NCI-H2196 (cell line): ENCODE measurements around the gene MREG.
A peak's percentile ranks its signal among the peaks of the same experiment; 100 is the strongest.
"Not testable (repeated sequence)": the region's sequence is repeated elsewhere in the genome, so short reads cannot be mapped to it uniquely, and the experiment has no call there.

Experiments
- DNase-seq: peaks from one replicate; lab custom pipeline; 2025; ENCODE audit not compliant: unreplicated experiment; lab: John Stamatoyannopoulos, UW

The MREG gene

DNA sequence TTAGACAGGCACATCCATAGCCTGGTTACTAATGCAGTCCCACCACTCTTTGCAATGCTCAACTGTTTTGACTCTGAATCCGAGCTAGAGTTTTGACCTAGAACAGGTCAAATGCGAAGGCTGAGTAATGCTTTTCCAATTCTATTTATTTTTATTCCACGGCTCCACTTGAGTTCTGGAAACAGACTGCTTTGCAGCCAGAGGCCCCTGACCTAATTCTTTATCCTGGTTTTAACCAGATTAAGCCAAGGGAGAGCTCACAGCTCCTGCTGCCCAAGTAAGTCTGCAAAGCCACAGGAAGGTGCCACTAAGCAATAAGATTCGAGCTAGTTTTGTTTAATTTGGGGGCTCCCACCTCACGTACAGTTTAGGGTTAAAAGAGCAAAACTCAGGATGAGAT, 51.4 kb downstream of the MREG start:
- no peak for DNase-seq

DNA sequence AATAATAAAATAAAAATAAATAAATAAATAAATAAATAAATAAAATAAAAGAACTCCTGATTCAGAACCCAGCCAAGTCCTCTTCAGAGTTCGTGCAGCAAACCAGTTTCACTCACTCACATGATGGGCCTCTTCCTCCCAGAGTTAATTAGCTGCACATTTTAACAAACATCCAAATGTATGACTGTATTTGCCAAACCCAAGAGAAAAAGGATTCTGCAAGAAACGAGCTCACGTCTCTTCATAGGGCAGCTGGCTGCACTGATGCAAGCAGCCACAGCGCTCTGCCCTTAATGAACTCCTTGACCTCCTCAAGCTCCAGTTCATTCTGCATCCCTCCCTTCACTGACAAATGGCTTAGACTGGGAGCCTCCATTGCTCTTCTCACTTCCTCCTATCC, 55.1 kb downstream of the MREG start:
- no peak for DNase-seq

DNA sequence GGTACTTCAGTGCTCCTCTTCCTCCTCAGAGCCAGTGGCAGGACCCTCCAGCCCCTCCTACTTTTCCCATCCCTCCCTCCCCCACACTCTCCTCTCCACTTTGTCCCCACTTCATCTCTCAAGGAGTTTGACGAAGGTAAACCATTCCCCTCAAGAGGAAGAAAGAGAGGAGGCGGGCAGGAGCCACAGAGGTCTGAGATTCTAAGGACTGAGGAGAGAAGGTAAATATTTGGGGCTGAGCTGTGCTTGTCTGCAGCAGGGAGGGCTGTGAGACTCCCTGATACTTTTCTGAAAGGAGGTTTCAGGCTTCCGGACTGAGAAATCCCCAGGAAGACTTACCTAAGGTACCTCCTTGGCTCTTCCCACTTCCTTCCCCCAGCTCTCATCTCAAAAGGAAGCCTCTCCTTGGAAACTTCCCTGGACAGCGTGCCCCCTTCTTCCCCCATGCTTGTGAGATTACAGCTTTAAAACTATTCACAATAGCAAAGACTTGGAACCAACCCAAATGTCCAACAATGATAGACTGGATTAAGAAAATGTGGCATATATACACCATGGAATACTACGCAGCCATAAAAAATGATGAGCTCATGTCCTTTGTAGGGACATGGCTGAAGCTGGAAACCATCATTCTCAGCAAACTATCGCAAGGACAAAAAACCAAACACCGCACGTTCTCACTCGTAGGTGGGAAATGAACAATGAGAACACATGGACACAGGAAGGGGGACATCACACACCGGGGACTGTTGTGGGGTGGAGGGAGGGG, 55.8 kb downstream of the MREG start:
- DNase-seq = not testable (repeated sequence)

DNA sequence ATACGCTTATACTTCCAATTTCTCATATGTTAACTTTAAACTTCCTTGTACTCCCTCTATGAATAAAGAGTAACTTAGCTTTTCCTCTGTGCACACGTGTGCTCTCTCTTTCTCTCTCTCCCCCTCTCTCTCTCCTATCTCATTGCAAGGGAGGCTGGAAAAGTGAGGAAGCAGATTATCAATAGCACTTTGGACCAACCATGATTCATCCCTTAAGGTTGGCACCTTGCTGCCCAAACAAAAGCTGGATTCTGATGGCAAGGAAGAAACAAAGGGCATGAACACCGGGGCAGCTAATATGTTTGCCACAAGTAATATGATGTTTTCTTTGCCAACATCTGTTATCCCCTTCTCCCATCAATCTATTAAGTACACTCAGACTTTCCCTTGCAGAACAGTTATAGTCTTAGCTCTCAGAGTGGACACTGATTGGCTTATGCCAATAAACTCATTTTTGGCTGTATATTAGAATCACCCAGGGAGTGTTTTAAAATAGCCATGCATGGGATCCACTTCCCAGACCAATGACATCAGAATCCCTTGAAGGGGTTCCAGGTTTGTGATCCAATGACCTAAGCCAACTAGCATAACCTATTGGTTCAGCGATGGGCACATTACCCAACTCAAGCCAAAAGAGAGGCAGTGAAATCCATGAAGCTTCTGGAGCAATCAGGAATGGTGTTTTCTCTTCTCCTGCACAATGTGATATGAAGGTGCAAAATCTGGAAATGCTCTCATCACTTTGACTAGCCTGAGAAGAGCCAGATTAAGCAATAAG, 60.3 kb downstream of the MREG start:
- DNase-seq = no peak

DNA sequence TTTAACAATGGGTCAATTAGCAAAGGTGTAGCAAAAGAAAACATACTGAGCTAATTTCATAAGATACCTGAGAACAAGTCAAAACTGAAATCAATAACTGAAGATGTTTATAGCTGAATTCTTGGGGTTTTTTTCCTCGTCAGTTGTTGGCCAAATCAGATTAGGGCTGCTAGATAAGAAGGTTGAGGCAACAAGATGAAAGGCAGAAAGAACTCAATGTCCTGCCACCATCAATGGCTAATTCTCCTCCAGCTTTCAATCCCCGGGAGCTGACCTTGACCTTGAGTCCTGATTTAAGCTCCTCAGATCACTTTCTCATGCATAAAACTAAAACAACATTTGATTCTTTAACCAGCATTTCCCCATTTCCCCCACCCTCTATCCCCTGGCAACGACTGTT, 61.8 kb downstream of the MREG start:
- no peak for DNase-seq

DNA sequence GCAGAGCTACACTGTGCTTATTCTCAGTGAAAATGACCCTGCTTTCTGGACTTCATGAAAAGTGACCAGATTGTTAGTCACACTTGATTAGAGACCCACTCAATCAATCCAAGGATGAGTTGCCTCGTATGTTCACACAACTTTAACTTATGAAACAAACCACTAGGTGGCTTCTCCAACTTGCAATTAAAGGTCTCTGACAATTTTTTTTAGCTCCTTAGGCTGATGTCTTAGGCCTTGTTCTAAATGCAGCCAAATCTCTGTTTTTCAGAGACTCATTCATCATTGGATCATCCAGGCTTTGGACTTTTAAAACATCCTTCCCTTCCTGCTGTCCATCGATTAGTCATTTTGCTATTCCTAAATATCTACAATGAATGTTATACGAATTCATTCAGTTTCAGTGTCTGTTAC, 63.4 kb downstream of the MREG start:
- DNase-seq = peak; percentile 25

DNA sequence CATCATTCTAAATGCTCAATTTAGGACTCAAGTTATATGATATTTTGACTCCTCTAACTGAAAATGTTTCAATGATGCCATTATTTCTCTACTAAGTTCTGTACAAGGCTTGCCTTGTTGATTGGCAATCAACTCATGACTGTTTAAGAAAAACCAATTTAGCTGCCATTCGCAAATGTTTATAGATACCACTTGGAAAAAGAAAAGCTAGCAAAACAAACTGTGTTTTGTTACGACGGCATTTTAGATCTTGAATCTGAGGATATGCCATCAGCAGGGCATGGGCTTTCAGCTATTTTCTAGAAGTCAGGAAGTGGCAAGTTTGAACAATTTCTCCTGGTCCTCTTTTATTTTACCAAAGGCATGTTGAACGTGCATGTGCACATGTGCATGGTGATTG, 65.3 kb downstream of the MREG start:
- no peak for DNase-seq

DNA sequence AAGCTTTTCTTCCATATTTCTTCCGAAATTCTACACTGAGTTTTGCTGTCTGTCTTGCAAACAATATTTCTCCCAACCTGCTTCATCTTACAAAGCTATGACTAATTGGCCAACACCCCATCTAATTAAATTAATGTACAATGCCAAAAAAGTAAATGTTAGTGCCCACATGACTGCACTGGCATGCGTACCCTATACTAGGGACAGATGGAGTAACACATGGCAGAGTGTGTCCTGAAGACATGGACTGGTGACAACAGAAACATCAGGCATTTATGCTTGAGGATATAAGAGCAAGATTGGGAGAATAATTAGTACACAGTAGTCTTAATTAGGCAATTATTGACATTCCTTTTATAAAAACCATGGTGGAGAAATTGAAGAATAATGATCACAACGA, 66.8 kb downstream of the MREG start:
- DNase-seq = no peak

DNA sequence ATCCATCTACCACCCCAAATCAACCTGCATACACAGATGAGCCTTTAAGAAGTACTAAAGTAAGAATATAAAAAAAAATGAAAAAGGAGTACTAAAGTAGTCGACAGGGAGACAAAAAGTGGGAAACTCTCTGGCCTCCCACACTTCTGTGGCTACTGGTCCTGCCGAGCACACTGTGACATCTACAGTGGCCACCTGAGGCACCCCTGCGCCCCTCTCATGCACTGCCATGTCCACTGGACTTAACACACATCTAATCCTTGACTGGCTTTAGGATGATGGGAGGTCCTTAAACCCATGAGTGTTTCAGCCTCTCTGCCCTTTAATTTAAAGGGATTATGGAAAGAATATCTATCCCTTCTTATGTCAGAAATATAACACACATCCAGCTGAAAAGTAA, 71.2 kb downstream of the MREG start:
- DNase-seq = no peak

DNA sequence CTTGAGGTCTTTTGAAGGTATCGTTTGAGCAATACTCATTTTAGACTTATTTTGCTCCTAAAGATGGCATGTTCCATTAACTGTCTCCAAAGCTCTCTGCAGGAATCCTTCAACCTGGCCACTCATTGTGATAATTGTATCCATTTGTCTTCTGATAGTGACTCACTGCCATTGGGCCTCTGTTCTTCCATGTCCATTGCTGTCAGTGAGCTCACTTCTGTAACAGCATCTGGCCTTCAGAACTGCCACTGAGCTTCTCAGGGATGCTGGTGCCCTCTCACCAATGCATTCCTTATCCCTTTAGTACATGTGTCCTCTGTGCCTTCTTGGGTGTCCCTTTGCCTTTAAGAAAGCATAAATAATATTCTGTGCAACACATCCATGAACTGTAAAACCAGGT, 71.6 kb downstream of the MREG start:
- DNase-seq = no peak

DNA sequence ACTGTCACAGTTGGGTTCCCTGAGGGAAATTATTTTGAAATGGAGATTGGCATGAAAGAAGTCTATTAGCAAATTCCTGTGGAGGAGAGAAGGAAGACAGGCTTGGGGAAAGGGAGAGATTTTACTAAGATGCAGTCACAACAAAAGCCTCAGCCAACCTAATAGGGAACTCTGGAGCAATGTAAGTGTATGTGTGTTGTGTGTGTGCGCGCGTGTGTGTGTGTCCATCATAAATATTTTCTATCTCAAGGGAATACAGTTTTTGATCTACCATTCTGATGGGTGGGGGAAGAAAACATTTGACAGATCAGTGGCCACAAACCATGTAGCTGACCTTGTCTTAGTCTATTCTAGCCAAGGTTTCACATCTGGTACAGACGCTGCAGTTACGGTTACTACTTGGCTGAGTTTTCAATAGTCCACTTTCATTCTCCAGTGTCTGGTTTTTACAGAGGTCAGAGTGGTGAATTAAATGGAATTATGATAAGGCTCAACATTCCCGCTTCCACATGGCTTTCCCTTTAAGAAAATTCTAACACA, 72.6 kb downstream of the MREG start:
- DNase-seq = no peak

DNA sequence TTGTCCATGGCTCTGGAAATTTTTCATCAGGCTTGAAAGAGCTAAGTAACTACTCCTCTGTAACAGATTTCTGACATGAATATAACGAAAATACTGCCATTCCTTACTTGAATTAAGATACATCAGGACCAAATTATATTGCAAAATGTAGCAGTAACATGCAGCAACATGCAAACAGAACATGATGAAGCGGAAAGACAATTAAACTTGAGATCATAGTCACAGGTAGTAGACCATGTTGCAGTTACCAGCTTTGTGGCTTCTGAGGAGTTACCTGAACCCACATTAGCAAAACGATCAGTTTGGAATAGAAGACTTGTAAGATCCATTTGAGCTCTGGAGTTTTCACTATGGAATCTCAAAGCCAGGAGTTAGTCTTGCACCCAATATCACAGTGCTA, 76.2 kb downstream of the MREG start:
- DNase-seq = no peak

DNA sequence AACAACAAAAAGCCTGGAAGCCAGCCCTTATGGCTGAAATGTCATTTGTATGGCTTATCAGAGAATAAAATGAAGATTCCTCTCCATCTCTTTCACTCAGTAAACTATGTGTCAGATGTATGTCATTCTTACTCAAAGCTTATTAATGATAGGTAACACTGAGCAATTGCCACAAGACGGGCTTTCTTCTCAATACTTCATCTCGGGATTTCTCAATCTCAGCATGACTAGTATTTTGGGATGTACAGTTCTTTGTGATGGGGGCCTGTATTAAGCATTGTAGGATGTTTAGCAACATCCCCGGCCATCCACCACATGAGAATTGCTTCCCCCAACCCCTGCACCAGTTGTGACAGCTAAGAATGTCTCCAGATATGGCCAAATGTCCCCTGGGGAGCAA, 80.2 kb downstream of the MREG start:
- DNase-seq = no peak

DNA sequence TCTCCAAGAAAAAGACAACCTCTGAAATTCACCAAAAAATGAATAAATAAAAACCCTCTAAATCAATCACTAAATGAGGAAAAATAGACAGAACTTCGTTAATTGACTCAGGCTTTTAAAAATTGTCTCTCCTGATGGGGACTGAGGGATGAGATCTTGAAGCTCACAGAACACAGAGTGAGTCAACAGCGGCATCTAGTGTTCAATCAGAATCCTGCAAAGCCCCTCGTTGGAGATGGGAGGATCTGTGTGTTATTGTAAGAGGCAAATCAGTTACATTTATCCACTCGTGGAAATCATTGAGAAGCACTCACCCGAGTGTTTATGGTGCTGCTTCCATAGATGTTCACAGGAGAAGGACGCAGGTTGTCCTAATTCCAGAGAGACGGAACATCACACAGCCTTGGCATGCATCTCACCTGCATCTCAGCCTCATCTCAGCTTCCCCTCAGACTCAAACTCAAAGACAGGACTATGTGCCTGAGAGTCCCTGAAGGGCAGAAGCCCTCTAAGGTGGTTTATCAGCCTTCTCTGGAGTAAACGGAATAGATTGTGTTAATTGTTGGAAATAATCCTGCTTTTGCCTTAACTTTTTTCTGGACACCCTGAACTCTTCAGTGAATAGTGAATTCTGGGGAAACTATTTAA, 82.0 kb downstream of the MREG start:
- peak; percentile 75 for DNase-seq

DNA sequence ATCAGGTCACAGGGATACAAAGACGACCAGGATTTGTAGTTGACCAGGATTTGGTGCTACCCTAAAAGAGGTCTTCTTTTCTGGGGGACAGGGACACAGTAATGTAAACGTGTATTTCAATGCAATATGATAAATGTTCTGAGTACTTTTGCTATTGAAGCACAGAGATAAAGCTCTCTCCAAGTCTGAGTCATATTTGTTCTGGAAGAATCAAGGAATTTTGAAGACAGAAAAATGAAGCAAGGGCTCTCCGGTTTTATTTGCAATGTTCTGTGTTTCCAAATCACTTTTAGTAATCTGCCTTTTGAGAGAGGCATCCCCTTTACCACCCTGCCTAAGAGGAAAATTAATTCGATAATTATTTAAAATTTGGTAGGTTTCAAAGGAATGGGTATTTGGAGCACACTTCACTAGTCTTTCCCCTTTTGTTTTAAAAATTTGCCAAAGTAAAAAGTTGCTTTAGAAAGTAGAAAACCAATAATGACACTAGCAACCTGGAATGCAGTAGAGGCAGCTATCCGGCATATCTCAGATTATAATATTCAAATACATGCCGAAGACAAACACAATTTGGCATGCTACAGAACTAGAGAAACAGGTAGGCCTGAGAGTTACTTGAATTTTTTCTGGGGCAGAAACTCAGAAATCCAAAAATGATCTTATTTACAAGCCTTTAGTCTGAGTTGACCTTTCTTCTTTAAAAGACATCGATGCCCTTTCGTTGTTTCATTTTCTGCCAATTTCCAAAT, 82.7 kb downstream of the MREG start:
- DNase-seq = no peak

DNA sequence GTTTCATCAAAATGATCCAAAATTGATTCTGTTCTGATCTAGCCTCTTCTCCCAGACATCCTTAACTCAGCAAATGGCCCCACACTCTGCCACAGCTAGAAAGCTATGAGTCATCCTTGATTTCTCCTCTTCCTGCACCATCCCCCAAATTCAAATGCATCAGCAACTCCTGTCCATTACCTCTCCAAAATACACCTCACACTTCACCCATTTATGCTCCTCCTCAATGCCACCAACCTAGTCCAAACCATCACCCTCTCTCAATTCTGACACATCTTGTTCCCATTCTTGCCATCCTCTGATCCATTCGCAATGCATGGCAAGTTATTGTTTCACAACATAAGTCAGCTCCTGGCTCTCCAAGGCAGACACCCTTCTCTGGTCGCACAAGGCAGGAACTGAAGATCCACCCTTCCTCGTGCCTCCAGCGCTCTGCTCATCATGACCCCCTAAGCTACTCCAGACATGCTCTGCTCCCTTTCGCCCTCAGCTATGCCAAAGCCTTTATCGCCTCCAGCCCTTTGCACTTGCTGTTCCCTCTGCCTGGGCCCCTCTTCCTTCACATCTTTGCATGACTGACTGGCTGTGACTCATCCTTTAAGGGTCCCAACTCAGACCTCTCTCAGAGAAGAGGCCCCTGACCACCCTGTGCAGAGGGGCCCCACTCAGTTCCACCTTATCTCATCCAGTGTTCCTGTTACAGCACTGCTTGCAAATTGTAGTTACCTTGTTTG, 83.6 kb downstream of the MREG start:
- DNase-seq = no peak

DNA sequence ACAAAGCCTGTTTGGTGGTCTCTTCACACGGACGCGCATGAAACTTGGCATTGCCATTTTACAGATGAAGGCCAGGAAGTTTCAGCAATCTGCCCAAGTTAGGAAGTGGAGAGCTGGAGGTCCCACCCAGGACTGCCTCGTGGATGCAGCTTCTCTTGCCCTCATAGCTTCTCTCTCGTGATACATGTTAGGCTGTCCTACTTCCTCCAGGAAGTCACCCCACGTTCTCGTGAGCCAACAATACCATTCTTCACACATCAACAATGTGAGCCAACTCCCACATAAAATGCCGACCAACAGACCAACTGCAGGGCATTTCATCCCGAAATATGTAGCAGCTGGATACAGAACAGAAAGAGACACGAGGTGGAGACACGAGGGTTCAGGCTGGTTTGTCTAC, 85.3 kb downstream of the MREG start:
- DNase-seq = no peak

DNA sequence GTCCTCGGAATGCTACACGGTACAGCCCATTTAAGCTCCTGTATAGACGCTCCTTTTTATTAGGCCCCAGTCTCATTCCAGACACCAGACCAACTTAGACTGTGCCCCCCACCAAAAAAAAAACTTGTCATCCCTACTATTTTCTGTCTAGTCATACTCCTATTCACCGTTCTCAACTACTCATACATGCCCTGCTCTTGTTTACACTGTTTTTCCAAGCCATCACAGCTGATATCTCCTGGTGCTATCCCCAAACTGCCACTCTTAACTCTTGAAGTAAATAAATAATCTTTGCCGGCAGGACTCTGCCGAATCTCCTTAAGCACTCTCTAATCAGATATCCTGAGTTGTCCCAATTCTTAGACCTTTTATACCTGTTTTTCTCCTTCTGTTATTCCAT, 86.4 kb downstream of the MREG start:
- not testable (repeated sequence) for DNase-seq

DNA sequence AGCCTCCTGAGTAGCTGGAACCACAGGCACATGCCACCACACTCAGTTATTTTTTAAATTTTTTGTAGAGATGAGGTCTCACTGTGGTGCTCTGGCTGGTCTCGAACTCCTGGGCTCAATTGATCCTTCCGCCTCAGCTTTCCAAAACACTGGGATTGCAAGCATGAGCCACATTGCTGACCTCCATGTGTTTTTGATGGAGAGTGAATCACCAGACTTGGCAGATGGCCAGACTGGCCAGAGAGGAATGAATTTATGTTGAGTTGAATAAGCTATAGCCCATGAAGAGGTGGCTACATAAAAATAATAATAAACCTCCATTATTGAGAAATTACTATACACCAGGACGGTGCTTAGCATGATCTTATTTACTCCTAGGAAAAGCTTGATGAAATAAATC, 91.5 kb downstream of the MREG start:
- DNase-seq = peak; percentile 23
